Endothelial cell of umbilical vein (primary cell): Measurements from ENCODE around the gene ACSF3. TPM values are rescaled to one million over a fixed set of nuclear protein-coding genes. Genes with fewer than 3 reads are reported as not detected.

Experiments
- BruUV-seq: library from RNA; stranded (reverse); fragments of 400-500 nt; replicated peaks from 2 replicates; lab custom pipeline; 2021; lab: Mats Ljungman, UMichigan
- CTCF ChIA-PET: fragments of 300-600, 350-600 bp; sonication (Branson Sonifier 250); formaldehyde crosslinking; loops from one replicate; lab custom pipeline; 2021; ENCODE audit warnings: antibody characterized with exemption, inconsistent platforms; lab: Charles Lee
- POLR2A ChIA-PET: fragments of 300-600, 350-600 bp; sonication (Branson Sonifier 250); formaldehyde crosslinking; loops from one replicate; lab custom pipeline; 2021; ENCODE audit warnings: antibody characterized with exemption, inconsistent platforms; lab: Charles Lee
- DNase-seq: peaks from one replicate; pipeline ENCODE4 v3.0.0-alpha.2; 2011; ENCODE audit warnings: low read depth, low spot score
- FAIRE-seq: peaks from 2 replicates; lab custom pipeline; 2011; peaks lifted over from hg19 to GRCh38; lab: Jason Lieb, UNC
- H2AFZ ChIP-seq: 2 replicates; pipeline ENCODE4 v1.6.0; 2012; ENCODE audit warnings: low read depth, low read length, control low read depth, inconsistent platforms
- H3K27ac ChIP-seq: 2 replicates; pipeline ENCODE4 v1.5.1; 2011; ENCODE audit warnings: low read depth, mild to moderate bottlenecking, control low read depth, low read length, moderate library complexity; ENCODE audit not compliant: insufficient read depth
- H3K27me3 ChIP-seq, 2 experiments: 2 replicates each; pipeline versions ENCODE4 v1.6.0 to v1.6.1; 2011; ENCODE audit warnings: low read length in 2 of 2, mixed read lengths in 1 of 2; ENCODE audit not compliant: control insufficient read depth in 2 of 2, insufficient read depth in 2 of 2
- H3K36me3 ChIP-seq, 2 experiments: 2 replicates in 1 of 2; 3 replicates in 1 of 2; pipeline ENCODE4 v1.5.1; 2011; ENCODE audit warnings: low read length in 2 of 2, mild to moderate bottlenecking in 1 of 2, moderate library complexity in 1 of 2; ENCODE audit not compliant: control insufficient read depth in 2 of 2, insufficient read depth in 2 of 2; ENCODE audit errors: extremely low read depth in 1 of 2
- H3K4me1 ChIP-seq: 3 replicates; pipeline ENCODE4 v1.5.1; 2011; ENCODE audit warnings: mild to moderate bottlenecking, low read length; ENCODE audit not compliant: control insufficient read depth, insufficient read depth; ENCODE audit errors: extremely low read depth
- H3K4me2 ChIP-seq: 2 replicates; pipeline ENCODE4 v1.6.1; 2011; ENCODE audit warnings: low read length, control low read depth, mixed read lengths; ENCODE audit not compliant: insufficient read depth
- H3K4me3 ChIP-seq, 3 experiments: fragments of 200-600 bp in 1 of 3; sonication (generic), shearing (Covaris generic) in 1 of 3; replicated peaks in 1 of 3; 2 replicates each; pipeline ENCODE4 v1.5.1; 2011 to 2016; ENCODE audit warnings: control low read depth in 3 of 3, low read length in 3 of 3, mild to moderate bottlenecking in 2 of 3, inconsistent platforms in 1 of 3, low read depth in 1 of 3, moderate library complexity in 1 of 3; ENCODE audit not compliant: insufficient read depth in 1 of 3
- H3K79me2 ChIP-seq: 2 replicates; pipeline ENCODE4 v1.6.0; 2012; ENCODE audit warnings: low read length, inconsistent platforms; ENCODE audit not compliant: control insufficient read depth, insufficient read depth
- H3K9ac ChIP-seq: replicated peaks from 2 replicates; pipeline ENCODE3; 2011; ENCODE audit warnings: low read length, control low read depth; ENCODE audit not compliant: insufficient read depth; ENCODE audit errors: extremely low read depth
- H3K9me1 ChIP-seq: replicated peaks from 3 replicates; pipeline ENCODE4 v1.6.0; 2011; ENCODE audit warnings: mild to moderate bottlenecking, low read length; ENCODE audit not compliant: control insufficient read depth, insufficient read depth; ENCODE audit errors: extremely low read depth
- H3K9me3 ChIP-seq: replicated peaks from 2 replicates; pipeline ENCODE4 v1.5.1; 2012; ENCODE audit warnings: low read length, inconsistent platforms; ENCODE audit not compliant: control insufficient read depth, insufficient read depth
- H4K20me1 ChIP-seq: replicated peaks from 2 replicates; pipeline ENCODE3; 2011; ENCODE audit warnings: mild to moderate bottlenecking, low read length; ENCODE audit not compliant: control insufficient read depth, insufficient read depth; ENCODE audit errors: extremely low read depth
- CTCF ChIP-seq, 2 donors: IDR thresholded peaks; 1 replicate in 1 of 2; 2 replicates in 1 of 2; pipeline ENCODE4 v1.5.1; 2011; ENCODE audit warnings: low read length in 2 of 2, mild to moderate bottlenecking in 2 of 2, moderate library complexity in 2 of 2, control low read depth in 1 of 2, inconsistent platforms in 1 of 2, low read depth in 1 of 2; ENCODE audit not compliant: insufficient read depth in 1 of 2; ENCODE audit errors: extremely low read depth in 1 of 2
- EZH2 ChIP-seq: IDR thresholded peaks from 2 replicates; pipeline ENCODE4 v1.6.1; 2012; ENCODE audit warnings: borderline replicate concordance, low read depth, mild to moderate bottlenecking, moderate library complexity, low read length, inconsistent platforms; ENCODE audit not compliant: severe bottlenecking
- FOS ChIP-seq: IDR thresholded peaks from 2 replicates; pipeline ENCODE4 v1.6.1; 2011; ENCODE audit warnings: mild to moderate bottlenecking, low read length, moderate library complexity, borderline replicate concordance; ENCODE audit not compliant: insufficient read depth
- GATA2 ChIP-seq: IDR thresholded peaks from 2 replicates; pipeline ENCODE4 v1.7.0; 2011; ENCODE audit warnings: low read depth, mild to moderate bottlenecking, moderate library complexity, mixed read lengths, low read length; ENCODE audit not compliant: insufficient read length, insufficient read depth
- JUN ChIP-seq: IDR thresholded peaks from 2 replicates; pipeline ENCODE4 v1.6.1; 2011; ENCODE audit warnings: borderline replicate concordance, low read depth; ENCODE audit not compliant: insufficient read length, insufficient read depth
- MAX ChIP-seq: IDR thresholded peaks from 2 replicates; pipeline ENCODE4 v1.6.1; 2011; ENCODE audit not compliant: insufficient read depth, insufficient read length
- MYC ChIP-seq: IDR thresholded peaks from one replicate; pipeline ENCODE4 v1.6.1; 2011; ENCODE audit warnings: mild to moderate bottlenecking, low read depth, low read length
- POLR2A ChIP-seq: IDR thresholded peaks from 2 replicates; pipeline ENCODE4 v1.6.1; 2012; ENCODE audit warnings: low read depth, mild to moderate bottlenecking, control low read depth, low read length
- POLR2AphosphoS5 ChIP-seq: IDR thresholded peaks from 2 replicates; pipeline ENCODE4 v1.6.1; 2012; ENCODE audit warnings: low read depth, mild to moderate bottlenecking, control low read depth, low read length, moderate library complexity; ENCODE audit not compliant: insufficient read depth
- dilution Hi-C: fragments of 300-500 bp; cut with MboI; formaldehyde crosslinking; loops from one replicate; pipeline ENCODE4 v1.15.0; 2019; ENCODE audit warnings: low sequenced_read_pairs; ENCODE audit not compliant: extremely low pct_ligation_motif_present
- intact Hi-C: fragments of 100-400 bp; cut with micrococcal nuclease; formaldehyde crosslinking; loops from one replicate; pipeline ENCODE4 v1.10.0; 2022
- polyA plus RNA-seq, 4 experiments: library from polyadenylated mRNA; depleted of rRNA in 3 of 4; stranded (reverse) in 3 of 4; unstranded in 1 of 4; fragments of >200 nt; gene quantifications; 2 replicates each; pipeline versions ENCODE4 v1.2.1 to v1.2.3, GENCODE V29; 2011 to 2012; ENCODE audit warnings: missing spikeins in 1 of 4
- total RNA-seq: library from RNA; stranded (reverse); gene quantifications from 2 replicates; pipeline ENCODE4 v1.2.3, GENCODE V29; 2021

Gene ACSF3
- total and polyA plus RNA-seq, 2 donors (not counting 3 experiments of a cell fraction or from before 2014, with no cell fraction given): 18.6 to 33.2 TPM

GRCh38 chr16:89106533-89107202 is 13.0 kb downstream of the ACSF3 start:
- no peaks in the 10 kb centered on the region for H4K20me1 ChIP-seq
- BruUV-seq: no TSS peak
- FAIRE-seq: no peak
- H3K79me2 ChIP-seq: no peaks in the 10 kb centered on the region
- ChIA-PET POLR2A (no interaction called here), CTCF (no interaction called here)
- intact Hi-C loops (no loop called here), dilution Hi-C loops (no loop called here)
- no peak overlapping the region for H3K4me2 ChIP-seq
- no peak overlapping the region for H3K4me3 ChIP-seq
- no peak overlapping the region for H3K9ac ChIP-seq
- H3K9me3 ChIP-seq: no peaks in the 10 kb centered on the region
- no peak overlapping the region for H3K27ac ChIP-seq
- H3K9me1 ChIP-seq: no peaks in the 10 kb centered on the region
- H3K4me1 ChIP-seq: no peaks in the 10 kb centered on the region
- H3K36me3 ChIP-seq: peaks cover 7 to 33% of the 10 kb centered on the region in 2 experiments
- DNase-seq: no peak
- no peak overlapping the region for H2AFZ ChIP-seq
- TF ChIP-seq MAX (no peak), POLR2AphosphoS5 (no peak), GATA2 (no peak), EZH2 (no peak), CTCF (IDR thresholded peaks at IDR 0.05; ENCODE audit: extremely low read depth in 1 of 2, insufficient read depth in 1 of 2, low read depth in 1 of 2, low read length in 2 of 2) (no peak), JUN (no peak), MYC (no peak), POLR2A (no peak), FOS (no peak)
- no peaks in the 10 kb centered on the region for H3K27me3 ChIP-seq
